ENCODE data around the gene TEX54. TPM values are rescaled to one million over a fixed set of nuclear protein-coding genes. Genes with fewer than 3 reads are reported as not detected.
"Not testable (repeated sequence)": the region's sequence is repeated elsewhere in the genome, so short reads cannot be mapped to it uniquely, and the experiment has no call there.

TEX54 gene
- polyA plus RNA-seq, 3 donors: 0.36 to 0.65 TPM; not detected in 1

GRCh38 chr11:62839050-62839945 is 6.7 kb upstream of the TEX54 start, which contains the start of gene WDR74:
Gene WDR74 (minus strand): TSS chr11:62839590. CDS start chr11:62839570, 20 bp downstream.
- DNase-seq: peak; percentile 95

GRCh38 chr11:62835336-62835735 is 2.7 kb upstream of the TEX54 start:
- no peak for DNase-seq

GRCh38 chr11:62831520-62832335 is 913 bp downstream of the TEX54 start, which contains the start of gene STX5:
Gene STX5 (minus strand): TSS chr11:62832051. CDS start chr11:62831243, 808 bp downstream.
- DNase-seq: peak; percentile 99

- peak; percentile 77 for DNase-seq
Measured at GRCh38 chr11:62830904-62831519, 1.6 kb downstream of the TEX54 start.

- not testable (repeated sequence) for DNase-seq
Measured at GRCh38 chr11:62828130-62828529, 4.5 kb downstream of the TEX54 start.

GRCh38 chr11:62823677-62824076 is 9.0 kb downstream of the TEX54 start:
- no peak for DNase-seq

- DNase-seq: no peak
Measured at GRCh38 chr11:62817129-62817528, 15.5 kb downstream of the TEX54 start.

GRCh38 chr11:62816557-62816956 is 16.1 kb downstream of the TEX54 start:
- no peak for DNase-seq

GRCh38 chr11:62811659-62812058 is 21.0 kb downstream of the TEX54 start:
- no peak for DNase-seq

GRCh38 chr11:62810748-62811147 is 21.9 kb downstream of the TEX54 start:
- DNase-seq: no peak

GRCh38 chr11:62806611-62807121 is 26.0 kb downstream of the TEX54 start:
- DNase-seq: no peak

- DNase-seq: no peak
Measured at GRCh38 chr11:62805961-62806441, 26.6 kb downstream of the TEX54 start.

- peak; percentile 94 for DNase-seq
Measured at GRCh38 chr11:62805076-62805892, 27.4 kb downstream of the TEX54 start, which contains the start of gene NXF1. Gene NXF1 (minus strand): TSS chr11:62805440. CDS start chr11:62805356, 84 bp downstream.

- no peak for DNase-seq
Measured at GRCh38 chr11:62804310-62805075, 28.1 kb downstream of the TEX54 start.

- no peak for DNase-seq
Measured at GRCh38 chr11:62801071-62801470, 31.6 kb downstream of the TEX54 start.

GRCh38 chr11:62799486-62799885 is 33.2 kb downstream of the TEX54 start:
- DNase-seq: no peak

- no peak for DNase-seq
Measured at GRCh38 chr11:62796281-62796680, 36.4 kb downstream of the TEX54 start.

- no peak for DNase-seq
Measured at GRCh38 chr11:62794201-62794775, 38.4 kb downstream of the TEX54 start.

GRCh38 chr11:62792202-62792575 is 40.5 kb downstream of the TEX54 start:
- DNase-seq: no peak
